ENCODE data around the gene TBC1D20.
"Not testable (repeated sequence)": the region's sequence is repeated elsewhere in the genome, so short reads cannot be mapped to it uniquely, and the experiment has no call there.

TBC1D20 gene, protein sequence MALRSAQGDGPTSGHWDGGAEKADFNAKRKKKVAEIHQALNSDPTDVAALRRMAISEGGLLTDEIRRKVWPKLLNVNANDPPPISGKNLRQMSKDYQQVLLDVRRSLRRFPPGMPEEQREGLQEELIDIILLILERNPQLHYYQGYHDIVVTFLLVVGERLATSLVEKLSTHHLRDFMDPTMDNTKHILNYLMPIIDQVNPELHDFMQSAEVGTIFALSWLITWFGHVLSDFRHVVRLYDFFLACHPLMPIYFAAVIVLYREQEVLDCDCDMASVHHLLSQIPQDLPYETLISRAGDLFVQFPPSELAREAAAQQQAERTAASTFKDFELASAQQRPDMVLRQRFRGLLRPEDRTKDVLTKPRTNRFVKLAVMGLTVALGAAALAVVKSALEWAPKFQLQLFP

DNA sequence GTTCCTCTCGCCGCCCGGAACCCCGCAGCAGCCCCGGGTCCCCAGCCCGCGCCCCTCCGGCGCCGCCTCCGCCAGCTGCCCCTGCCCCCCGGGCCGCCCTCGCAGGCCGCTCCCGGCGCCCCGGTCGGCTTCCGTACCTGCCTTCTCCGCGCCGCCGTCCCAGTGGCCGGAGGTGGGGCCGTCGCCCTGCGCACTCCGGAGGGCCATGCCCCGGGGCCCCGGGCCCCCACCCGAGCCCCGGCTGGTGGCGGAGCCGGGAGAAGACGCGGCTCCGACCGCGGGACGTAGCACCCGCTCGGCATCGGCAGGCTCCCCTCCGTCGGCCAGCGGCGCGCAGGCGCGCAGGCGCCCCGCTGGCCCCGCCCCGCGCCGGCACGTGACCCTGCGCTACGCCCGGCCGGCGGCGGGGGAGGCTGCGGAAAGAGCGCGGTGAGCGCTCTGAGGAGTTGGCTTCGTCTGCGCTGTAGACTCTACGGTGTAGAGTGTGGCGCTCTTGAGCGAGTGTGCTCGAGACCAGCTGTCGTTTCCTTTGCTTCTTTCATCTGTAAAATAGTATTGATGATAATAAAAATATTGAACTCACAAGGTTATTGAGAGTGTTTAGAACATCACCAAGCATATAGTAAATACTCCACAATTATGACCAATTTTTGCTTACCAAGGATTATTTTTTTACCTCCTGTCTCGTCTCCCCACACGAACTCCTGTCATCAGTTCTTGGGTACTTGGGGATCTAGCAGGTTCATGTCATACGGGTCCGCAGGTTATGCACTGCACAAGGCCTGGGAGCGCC is at the start of gene TBC1D20:
Gene TBC1D20, minus strand, starts transcription at position 335 of the 793 bp plus-strand sequence. Its CDS starts 128 bp downstream, at position 207.
- DNase-seq (ENCODE audit: low read depth, low spot score): peak; percentile 72

DNA sequence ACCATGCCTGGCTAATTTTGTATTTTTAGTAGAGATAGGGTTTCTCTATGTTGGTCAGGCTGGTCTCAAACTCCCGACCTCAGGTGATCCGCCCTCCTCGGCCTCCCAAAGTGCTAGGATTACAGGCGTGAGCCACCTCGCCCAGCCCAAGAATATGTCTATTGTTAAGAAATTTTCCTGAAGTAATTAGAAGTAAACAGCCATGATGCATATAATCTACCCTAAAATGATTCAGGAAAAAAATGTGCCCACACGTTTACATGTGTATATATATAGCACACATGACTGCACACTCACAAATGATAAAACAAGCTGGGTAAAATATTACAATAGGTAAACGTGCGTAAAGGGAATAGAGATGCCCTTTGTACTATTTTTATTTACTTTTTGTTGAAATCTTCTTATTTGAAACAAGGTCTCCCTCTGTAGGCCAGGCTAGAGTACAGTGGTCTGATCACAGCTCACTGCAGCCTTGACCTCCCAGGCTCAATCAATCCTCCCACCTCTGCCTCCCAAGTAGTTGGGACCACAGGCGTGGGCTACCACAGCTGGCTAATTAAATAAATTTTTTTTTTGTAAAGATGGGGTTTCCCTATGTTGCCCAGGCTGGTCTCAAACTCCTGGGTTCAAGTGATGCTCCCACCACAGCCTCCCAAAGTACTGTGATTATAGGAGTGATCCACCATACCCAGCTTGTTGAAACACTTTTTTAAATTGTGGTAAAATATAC is 48.2 kb upstream of the TBC1D20 start:
- not testable (repeated sequence) for DNase-seq (ENCODE audit: low read depth, low spot score)

DNA sequence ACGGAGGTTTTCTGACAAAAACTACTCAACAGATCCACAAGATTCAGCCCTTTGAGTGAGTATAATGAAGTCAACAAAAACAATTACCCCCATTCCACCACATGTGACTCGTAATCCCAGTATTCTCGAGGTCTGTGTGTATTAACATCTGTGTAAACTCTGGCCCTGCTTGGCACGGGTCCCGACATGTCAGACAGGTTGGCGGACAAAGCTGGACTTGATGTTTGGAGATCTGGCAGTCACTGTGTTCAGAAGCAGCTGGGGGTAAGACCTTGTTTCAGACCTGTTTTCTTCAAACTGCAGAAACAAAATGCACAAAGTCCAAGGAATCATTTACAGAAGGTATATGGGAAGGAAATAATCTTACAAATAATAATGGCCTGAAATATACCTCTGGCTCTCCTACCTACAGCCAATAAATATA is 46.0 kb upstream of the TBC1D20 start:
- DNase-seq (ENCODE audit: low read depth, low spot score): not testable (repeated sequence)

DNA sequence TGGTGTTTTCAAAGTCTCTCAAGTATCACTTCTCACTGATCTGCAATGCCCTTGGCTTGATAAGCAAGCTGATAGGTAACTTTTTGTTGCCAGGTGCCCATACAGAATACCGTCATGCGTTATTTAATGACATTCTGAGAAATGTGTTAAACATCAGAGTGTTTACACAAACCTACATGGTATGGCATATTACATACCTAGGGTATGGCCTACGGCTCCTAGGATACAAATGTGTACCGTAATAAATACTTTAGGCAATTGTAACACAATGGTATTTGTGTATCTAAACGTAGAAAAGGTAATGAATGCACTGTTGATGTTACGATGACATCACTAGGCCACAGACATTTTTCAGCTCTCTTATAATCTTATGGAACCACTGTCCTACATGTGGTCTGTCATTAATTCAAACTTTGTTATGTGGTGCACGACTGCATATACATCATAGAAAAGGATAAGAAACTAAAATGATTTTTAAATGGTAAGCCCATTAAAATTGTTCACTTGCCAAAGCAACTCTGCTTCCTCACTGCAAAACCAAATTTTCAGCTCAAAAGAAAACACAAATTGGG is 45.5 kb upstream of the TBC1D20 start:
- DNase-seq (ENCODE audit: low read depth, low spot score): no peak

DNA sequence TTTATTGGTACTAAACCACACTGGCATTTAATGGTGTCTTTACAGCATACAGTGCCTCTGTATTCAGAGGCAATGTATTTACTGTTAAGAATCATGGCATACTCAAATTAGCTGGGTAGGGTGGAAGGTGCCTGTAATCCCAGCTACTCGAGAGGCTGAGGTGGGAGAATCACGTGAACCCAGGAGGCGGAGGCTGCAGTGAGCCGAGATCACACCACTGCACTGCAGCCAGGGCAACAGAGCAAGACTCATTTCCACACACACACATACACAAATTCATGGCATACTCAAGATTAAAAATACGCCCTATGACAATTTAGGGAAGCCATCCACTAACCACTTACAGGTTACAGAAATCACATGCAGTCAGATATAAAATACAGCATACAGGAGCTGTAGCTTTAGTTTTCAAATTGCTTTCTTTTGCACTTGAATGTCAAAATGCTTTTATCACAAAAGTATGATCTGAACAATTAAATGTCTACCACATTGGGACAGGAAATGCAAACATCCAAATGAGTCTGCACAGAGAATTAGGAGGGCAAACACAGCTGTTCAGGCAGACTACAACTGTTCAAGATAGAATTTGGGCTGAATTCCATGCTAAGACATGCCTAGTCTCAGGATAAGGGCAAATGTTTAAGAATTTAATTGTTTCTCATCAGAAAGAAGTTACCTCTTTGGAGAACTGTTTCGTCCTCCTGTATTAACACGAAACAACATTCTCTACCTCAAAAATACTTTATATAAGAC is 44.8 kb upstream of the TBC1D20 start:
- no peak for DNase-seq (ENCODE audit: low read depth, low spot score)

DNA sequence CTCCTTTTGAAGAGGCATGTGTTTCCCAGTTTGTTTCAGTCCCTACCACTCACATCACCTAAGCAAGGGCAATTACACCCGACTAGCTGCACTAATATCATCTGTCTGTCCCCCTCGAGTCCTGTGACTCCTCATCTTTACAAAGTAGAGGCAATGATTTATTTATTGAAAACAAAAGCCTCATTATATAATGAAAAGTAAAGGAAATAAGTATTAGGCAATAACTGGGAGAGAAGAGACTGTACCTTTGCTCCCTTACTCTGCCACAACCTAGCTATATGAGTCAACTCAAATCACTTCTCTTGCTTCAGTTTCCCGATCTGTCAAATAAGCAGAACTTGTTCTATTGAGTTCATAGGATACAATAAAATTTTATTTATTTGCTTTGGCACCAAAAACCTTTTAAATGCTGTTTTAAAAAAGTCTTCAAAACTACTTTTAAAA is 42.3 kb upstream of the TBC1D20 start:
- no peak for DNase-seq (ENCODE audit: low read depth, low spot score)

DNA sequence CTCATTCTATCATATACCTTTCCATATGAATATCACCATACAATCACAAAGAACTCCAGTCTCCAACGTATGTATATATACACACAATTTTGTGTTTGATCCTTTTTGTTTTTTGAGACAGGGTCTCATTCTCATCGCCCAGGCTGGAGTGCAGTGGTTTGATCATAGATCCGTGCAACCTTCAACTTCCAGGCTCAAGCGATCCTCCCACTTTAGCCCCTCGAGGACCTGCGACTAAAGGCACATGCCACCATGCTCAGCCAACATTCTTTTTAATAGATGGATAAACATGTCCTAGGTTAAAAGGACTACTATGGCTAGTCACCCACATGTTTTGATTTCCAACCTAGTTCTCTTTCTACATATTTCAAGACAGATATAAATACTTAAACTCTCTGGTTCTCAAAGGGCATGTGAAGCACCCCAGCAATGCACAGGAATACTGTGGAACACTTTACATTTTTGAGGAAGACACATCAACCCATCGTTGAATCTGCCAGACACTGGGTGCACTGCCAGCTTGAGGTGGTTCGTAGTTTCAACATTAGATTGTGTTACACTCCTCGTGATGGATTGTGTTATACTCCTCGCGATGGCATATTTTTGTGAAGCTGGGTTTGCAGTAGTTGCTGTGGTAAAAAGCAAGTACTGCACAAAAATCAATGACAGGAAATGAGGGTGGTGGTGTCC is 40.9 kb upstream of the TBC1D20 start:
- DNase-seq (ENCODE audit: low read depth, low spot score): no peak

DNA sequence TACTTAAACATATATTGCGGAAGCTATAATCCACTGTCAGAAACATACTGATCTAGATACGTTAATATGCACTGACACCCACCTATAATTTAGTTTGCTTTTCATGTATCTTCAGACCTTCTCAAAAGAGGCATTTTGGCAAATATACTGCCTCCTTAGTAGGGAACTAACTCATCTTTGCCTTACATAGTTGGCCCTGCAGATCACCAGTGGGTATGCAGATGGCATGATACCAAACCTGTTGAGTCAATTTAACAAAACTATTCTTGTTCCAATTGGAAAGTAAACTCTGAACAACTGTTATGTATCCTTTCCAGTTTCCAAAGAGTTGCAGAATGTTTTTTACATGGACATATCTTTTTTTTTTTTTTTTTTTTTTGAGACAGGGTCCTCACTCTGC is 35.6 kb upstream of the TBC1D20 start:
- no peak for DNase-seq (ENCODE audit: low read depth, low spot score)

DNA sequence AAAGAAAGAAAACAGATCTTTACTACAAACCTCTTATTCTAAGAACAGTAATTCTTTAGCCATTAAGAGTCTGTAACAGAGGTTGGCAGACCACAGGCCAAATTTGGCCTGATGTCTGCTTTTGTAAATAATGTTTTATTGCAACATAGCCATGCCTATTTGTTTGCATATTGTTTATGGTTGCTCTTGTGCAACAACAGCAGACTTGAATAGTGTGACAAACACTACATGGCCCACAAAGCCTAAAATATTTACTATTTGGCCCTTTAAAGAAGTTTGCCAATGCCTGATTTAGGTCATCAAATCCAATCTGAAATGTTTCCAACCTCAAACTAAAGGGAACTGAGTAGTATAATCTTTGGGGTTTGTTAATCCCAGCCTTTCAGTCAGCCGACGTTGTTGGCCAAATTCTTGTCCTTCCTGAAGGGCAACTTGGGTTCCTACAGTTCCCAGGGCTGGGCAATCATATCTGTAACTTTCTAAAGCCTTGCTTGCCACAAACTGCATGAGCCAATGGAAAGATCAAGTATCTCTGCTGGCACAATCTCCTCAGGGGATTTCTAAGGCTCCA is 33.9 kb upstream of the TBC1D20 start:
- DNase-seq (ENCODE audit: low read depth, low spot score): no peak

DNA sequence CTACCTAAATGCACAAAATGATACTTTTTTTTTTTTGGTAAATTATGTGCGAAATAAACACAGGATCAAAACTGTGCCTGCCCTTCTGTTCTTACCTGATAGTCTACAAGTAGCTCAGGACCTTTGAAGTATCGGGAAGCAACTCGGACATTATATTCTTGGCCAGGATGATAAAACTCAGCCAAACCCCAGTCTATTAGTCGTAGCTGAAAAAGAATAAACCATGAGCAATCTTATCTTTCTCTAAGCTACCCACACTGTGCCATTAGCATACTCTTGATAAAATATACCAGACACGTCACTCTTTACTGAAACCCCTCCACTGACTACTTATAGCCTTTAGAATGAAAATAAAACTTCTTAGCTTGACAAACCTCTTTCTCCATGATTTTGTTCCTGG is 29.8 kb upstream of the TBC1D20 start:
- DNase-seq (ENCODE audit: low read depth, low spot score): no peak

DNA sequence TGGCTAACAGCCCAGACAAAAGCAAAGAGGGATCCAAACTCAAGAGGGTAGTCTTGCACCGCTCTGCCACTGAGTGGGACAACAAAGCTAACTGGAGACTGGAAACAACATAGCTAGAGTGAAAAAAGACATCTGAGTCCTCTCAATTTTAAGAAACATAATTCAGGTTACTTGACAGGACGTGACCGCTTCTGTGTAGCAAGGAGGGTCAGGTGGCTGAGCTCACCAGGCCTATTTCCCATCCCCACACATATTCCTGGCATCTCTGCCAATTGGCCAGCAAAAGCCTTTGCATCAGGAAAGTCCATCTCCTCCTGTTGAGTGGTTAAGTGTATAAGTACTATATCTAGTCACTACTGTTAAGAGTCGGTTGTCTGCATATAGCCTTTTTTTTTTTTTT is 25.3 kb upstream of the TBC1D20 start:
- no peak for DNase-seq (ENCODE audit: low read depth, low spot score)

DNA sequence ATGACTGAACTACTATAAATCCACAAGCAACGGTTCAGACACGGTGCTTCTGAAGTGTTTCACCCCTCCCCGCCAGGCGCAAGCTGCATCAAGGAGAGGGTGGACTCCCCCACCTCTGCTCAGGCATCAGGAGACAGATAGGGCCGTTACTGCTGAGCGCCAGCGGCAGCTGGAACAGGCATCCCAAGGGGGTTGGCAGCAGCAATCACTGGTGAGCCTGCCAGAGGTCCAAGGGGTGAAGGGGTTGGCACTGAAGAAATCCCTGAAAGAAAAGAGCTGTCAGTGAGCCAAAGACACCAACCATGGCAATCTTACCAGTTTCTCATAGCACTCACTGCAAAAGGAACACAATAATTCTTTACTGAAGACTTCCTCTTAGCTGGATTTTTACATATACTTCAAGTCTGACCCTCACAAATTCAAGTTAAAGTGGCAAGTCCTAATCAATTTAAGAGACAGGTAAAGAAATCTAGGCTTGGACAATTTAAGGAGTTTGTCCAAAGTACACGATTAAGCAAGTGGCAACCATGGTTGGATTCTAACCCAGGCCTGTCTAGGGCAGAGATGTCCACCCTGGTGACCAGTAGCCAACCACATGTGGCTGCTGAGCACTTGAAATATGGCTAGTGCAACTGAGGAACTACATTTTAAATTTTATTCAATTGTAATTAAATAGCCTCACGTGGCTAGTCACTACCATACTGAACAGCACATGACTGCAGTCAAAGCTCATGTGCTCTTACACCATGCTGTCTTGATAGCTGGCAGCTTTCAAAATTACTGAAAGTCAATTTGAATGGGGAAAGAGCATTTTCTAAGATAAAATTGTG is 21.7 kb upstream of the TBC1D20 start:
- DNase-seq (ENCODE audit: low read depth, low spot score): no peak

DNA sequence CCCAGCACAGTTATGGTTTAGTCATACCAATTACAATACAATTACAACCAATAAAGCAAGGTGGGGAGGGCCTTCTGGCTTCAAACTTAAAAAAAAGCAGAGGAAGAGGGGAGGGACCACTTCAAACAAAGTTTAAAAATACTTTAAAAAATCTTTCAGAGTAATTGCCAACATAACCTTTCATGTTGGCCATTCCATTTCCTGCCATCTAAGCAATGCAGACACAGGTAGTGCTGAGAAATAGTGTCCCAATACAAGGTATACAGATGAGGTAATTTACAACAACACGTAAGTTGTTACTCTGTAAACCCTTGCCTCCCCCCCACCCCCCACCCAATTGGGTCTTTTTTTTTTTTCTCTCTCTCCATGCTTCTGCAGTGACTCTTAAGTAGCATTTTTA is 18.8 kb upstream of the TBC1D20 start:
- no peak for DNase-seq (ENCODE audit: low read depth, low spot score)

DNA sequence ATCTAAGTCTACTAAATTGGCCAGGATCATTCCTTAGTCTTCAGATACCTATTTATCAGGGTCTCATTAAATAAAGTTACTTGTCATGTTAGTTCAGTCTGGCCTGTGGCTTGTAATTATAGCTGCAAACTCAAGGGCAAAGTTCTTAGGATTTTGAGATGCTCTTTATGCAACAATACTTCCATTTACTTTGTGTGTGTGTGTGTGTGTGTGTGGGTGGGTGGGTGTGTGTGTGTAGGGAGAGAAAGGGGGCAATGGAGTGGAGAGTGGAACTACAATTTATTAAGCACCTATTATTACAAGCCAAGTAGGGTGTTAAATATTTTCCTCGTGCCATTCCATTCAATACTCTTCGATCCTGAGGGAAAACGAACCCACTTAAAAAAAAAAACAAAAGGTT is 17.7 kb upstream of the TBC1D20 start:
- no peak for DNase-seq (ENCODE audit: low read depth, low spot score)

DNA sequence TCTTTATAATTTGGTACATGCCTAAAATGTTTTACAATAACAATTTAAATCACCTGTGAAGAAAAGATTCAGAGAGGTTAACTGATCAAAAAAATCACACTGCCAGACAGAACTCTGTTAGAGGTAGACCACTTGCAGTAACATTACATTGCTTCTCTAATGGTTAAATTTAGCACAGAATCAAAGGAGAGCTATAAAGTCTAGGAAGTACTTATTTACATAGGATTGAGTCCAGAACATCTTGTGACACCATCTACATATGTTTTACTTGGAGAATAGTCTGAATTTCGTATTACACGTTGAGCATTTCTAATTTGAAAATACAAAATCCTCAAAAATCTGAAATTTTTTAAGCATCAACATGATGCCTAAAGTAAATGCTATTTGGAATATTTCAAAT is 17.2 kb upstream of the TBC1D20 start:
- DNase-seq (ENCODE audit: low read depth, low spot score): no peak

DNA sequence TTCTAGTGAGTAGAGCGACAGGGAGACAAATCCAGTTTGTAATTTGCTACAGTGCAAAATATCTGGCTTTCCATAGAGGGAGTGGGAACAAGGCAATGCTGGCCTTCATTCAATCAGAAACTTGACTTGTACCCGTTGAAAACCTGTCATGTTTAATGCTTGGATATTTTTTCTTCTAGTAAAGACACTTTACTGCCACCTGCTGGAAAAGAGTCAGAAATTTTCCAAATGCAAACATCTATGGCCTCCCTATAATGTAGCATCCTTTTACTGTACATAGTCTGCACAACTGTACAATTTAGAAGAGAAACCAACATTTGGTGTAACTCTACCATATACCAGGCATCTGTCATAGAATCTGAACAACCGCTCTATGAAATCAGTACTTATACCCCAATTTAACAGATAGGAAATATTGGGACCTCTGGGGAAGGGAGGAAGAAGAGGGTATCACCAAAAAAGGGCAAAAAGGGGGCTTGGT is 16.7 kb upstream of the TBC1D20 start:
- peak; percentile 43 for DNase-seq (ENCODE audit: low read depth, low spot score)

DNA sequence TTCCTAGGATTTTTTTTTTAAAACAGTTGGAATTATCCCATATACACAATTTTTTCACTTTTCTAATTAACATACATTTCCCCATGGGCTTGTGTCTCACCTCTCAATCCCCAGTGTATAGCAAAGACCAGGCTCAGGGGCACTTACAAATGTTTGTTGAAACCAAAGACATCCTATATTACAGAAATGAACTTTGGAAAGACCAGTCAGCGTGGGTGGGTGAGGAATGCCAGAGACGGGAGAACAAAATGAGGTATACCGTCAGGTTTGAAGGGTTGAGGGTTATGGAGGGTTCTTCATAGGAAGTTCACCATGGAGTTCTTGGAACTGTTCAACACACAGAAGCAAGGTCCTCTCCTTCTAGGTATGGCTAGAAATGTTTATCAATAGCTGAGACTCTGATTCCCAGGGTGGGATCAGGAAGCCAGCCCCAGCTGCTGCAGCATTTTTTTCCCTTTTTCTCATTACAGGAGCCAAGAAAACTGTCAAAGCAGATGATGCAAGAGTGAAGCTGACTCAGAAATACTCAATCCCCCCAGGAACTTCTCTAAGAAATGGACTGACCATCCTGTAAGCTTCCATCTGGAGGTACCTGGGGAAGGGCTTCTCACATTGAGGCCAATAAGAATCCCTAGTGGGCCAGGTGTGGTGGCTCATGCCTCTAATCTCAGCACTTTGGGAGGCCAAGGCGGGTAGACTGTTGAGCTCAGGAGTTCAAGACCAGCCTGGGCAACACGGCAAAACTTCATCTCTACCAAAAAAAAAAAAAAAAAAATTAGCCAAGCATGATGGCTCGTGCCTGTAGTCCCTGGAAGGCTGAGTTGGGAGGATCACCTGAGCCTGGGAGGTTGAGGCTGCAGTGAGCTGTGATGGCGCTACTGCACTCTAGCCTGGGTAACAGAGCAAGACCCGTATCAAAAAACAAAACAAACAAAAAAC is 15.9 kb upstream of the TBC1D20 start:
- no peak for DNase-seq (ENCODE audit: low read depth, low spot score)

Measured in smooth muscle cell of the brain vasculature (primary cell).